Measurements from ENCODE around the gene TBCD. TPM values are rescaled to one million over a fixed set of nuclear protein-coding genes. Genes with fewer than 3 reads are reported as not detected.
A peak's percentile ranks its signal among the peaks of the same experiment; 100 is the strongest.

TBCD gene
- total RNA-seq, 1 donor from 2014 or later = 55.5 TPM

DNA sequence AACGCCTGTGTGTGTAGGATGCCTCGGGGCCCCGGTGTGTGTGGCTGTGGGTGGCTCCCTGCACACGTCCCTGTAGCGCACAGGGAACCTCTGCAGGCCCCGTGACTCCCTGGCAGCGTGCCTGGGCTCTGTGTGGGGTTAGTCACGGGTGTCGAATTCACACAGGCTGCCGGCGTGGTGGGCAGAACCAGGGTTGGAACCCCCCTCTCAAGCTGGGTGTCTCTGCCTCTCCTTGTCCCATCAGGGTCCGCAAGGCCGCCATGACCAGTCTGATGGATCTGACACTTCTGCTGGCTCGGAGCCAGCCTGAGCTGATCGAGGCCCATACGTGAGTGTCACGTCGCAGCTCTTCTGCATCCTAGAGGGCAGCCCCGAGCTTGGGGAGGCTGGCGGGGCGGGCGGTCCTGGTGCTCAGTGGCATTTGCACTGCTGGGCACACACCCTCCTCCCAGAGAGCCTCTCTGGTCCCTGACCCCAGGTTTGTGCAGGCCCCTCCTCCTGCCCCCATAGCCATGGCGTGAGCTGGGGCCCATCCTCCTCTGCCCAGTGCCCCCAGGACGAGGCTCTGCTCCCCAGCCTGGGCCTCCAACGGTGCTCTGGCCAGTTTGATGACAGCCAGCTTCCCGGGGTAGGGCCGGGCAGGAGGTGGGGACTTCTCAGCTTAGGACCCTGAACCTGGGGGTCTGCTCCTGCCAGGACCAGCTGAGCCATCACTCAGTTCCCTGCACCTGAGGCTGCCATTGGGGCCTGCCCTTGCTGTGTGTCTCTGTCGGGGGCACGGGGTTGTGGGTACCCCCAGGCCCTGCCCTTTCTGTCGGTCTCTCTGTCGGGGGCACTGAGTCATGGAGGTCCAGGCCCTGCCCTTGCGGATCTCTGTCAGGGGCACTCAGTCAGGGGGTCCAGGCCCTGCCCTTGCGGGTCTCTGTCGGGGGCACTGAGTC, 176.1 kb downstream of the TBCD start:
- ATAC-seq = no peak

DNA sequence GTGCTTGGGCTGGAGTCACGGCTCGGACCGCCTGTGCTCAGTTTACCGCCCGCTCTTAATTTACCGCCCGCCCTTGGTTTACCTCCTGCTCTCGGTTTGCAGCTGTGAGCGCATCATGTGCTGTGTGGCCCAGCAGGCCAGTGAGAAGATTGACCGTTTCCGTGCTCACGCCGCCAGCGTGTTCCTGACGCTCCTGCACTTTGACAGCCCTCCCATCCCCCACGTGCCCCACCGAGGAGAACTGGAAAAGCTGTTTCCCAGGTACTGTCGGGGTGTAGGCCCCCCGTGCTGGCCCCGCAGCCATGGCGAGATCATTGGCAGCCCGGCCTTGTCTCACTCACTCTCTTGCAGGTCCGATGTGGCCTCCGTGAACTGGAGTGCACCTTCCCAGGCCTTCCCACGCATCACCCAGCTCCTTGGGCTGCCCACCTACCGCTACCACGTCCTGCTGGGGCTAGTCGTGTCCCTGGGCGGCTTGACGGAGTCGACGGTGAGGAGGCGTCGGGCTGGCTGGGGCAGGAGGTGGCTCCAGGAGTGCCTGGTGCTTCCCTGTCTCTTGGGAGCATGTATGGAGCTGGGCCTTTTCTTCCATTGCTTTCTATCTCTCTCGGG, 177.3 kb downstream of the TBCD start:
- no peak for ATAC-seq

DNA sequence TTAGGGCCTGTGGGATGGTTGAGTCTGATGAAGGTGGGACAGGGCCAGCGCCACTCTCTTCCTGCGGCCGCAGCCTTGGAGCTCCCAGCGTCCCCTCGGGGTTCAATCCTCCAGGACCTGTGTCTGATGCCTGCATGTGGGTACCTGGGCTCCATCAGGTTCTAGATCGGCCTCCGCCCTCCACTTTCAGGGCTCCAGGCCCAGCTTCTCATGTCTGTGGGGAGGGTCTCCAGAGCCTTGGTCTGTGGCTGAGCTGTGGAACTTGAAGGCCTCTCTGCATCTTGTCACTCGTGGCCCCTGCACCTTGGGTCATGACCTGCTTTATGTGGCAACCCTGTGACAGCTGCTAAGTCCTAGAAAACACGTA, 177.8 kb downstream of the TBCD start:
- ATAC-seq = no peak

DNA sequence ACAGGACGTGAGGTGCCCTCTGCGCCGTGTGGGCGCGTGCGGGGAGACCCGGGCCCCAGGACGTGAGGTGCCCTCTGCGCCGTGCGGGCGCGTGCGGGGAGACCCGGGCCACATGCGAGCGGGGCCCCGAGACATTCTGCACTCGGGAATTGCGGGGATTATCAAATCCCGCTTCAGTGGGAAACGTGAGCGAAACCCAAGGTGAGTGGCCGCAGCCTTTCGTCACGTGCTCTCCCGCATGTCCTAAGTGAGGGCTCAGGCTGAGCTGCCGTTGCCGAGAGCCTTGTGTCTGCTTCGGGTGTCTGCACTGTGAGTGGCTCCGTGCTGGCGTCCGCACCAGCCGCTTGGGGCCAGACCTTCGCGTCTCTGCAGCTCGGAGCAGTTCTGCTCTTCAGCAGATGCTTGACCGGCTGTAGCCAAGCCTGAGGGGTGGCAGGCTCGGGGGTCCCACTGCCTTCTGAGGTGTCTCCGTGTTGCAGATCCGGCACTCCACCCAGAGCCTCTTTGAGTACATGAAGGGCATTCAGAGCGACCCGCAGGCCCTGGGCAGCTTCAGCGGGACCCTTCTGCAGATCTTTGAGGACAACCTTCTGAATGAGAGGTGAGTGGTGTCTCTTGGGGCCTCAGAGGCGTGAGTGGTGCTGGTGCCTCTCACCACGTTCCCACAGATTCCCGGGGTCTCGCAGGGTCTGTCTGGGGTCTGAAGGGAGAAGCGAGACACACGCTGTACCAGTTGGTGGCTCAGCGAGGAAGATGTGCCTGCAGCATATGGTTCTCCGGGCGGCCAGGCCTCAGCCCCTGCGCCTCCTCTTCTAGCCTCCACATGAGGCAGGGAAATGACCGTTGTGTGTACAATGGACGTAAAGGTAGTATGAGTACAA, 178.4 kb downstream of the TBCD start:
- no peak for ATAC-seq

DNA sequence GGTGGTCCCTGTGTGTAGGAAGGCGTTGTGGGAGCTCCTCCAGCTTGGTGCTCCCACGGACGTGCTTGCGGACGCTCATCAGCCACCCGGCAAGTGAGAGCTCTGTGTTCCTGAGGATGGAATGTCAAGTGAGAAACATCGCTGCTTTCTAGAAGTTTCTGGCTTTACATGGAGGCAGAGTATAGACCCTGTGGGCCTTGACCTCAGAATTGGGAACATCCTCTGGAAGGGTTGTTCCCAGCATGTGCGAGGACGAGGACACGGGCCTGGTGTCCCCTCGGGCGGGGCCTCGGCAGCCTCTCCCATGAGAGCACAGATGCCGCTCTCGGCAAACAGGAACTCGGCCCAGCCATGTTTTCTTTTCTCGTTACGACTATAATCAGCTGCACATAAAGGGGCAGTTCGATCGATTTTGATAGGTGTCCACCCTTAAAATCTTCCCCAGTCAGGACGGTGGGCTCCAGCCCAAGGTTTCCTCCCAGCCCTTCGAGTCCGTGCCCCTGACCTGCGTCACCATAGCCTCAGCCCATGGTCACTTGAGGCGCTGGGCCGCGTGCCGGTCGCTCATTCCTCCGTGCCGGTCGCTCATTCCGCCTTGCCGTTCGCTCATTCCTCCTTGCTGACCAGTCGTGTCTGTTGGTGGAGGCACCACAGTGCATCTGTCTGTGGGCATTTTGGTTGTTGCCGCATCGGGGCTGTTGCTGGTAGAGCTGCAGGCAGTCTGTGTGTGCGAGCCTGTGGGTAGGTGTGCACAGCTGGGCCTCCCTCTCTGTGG, 179.2 kb downstream of the TBCD start:
- no peak for ATAC-seq

DNA sequence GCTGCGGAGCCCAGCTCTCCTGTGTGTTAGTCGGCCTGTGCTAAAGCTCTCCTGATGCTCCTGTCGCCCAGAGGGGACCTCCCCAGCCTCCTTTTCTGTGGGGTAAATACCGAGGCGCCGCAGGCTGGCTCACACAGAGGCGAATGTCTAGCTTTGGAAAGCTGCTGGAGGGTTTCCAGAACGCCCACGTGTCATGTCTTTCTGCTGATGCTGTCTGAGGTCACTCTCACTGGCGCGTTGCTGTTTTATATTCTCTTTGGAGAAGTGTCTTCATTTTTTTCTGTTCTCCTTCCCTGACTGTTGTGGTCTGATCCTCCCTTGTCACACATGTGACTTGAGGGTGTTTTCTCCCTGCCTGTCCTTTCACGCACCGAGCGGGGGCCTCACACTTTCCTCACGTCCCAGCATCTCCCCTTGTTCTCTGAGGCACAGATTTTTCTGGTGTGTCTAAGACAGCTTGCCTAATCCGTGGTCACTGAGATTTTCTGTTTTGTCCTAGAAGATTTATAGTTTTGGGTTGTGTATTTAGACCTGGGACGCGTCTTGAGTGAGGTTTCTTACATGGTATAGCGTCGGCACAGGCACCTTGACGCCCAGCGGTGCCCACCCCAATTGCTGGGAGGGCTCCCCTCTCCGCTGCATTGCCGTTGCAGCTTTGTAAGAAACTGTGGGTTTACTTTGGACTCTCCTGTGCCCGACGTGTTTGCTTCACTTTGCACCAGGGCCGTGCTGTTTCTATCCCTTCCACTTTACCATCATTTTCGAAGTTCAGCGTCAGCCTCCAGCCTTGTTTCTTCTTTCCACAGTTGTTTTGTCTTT, 180.0 kb downstream of the TBCD start:
- ATAC-seq = peak; percentile 17

DNA sequence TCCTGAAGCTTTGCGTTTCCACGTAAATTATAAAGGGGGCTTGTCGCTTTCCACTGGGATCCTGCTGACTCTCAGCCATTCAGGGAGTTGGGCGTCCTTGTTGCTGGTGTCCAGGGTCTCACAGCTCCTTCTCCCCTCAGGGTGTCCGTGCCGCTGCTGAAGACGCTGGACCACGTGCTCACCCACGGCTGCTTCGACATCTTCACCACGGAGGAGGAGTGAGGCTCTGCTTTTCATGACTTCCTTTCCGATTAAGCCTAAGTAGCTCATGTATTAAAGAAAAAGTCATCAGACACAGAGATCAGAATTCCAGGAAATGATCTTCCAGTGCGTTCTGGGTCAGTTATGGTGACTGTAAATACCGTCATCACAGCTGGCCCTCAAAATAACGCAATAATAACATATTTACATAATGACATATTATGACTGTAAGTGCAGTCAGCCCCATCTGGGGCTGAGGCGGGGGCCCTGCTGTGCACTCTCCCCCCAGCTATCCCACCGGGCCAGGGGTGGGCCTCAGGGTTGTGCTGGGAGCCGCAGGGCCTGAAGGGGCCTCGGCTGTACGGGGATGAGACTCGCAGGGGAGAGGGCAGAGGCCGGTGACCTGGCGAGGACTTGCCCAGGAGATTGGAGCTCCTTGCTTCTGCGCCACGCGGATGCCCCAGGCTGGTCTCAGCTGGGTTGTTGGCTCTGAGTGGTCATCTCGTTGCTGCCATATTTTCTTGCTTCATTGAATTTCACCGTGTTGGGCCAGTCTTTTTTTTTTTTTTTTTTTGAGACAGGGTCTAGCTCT, 180.8 kb downstream of the TBCD start:
- ATAC-seq = peak; percentile 27

DNA sequence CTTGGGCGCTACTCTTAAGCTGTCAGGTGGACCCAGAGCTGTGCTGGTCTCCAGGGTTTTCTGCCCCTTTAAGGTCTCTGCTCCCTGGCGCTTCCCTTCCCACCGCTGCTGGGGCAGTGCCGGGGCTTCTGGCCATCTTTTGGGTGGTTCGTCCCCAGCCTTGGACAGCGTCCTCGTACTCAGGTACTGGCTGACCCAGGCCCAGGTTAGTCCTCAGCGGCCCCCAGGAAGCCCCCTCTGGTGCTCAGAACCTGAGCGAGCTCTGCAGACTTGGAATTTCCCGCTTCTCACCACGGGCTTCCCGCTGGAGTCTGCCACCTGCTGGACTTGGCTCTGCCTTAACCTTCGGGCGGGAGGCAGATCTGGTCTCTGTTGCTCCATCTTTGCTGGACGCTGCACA, 182.0 kb downstream of the TBCD start:
- ATAC-seq = no peak

DNA sequence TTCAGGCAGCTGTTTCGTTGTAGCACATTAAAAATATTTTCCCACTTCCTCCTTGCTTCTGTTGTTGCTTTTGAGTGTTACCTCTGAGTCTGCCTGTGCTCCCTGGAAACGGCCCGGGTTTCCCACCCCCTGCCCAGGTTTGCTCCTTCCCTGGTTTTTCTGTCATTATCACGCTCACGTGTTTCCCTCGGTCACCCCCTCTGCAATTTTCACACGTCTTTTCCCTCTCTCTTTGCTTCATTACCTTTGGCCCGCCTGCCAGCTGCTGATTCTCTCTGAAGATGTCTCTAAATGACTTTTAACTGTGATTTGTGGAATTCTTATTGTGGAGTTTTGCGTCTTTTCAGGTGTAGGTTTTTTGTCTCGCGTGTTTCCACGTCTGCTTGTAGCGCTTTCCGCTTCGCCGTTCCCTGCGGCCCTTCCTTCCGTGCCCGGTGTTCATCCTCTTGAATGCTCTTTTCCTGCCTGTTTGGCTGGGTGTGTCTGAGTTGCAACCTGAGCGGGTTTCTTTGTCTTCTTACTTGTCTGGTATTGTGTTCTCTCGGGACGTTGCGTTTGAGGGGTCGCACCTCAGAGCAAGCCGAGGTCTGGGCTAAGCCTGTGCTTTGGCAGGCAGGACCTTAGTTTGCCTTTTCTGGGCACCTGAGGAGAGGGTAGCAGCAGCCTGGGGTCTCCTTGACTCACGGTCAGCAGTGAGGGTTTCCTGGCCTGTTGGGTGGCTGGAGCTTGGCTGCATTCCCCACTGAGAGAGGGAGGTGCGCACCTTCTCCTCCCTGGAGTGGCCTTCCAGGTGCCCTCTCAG, 184.3 kb downstream of the TBCD start:
- ATAC-seq = no peak

DNA sequence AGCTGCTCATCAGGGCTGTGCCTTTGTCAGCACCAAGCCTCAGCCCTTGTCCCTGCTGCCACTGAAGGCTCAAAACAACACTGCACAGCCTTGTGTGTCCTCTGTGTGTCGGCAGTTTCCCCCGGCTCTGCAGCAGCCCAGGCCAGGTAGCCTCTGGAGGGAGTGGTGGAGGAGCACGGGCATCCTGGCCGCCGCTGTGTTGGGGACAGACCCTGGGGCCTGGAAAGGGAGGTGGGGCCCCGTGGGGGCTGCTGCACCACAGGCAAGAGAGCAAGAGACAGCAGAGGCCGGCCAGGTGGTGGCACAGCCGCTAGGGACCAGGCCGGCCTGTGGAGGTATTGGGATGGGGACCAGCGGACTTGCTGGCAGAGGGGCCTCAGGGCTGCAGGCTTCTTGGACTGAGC, 184.9 kb downstream of the TBCD start:
- no peak for ATAC-seq

DNA sequence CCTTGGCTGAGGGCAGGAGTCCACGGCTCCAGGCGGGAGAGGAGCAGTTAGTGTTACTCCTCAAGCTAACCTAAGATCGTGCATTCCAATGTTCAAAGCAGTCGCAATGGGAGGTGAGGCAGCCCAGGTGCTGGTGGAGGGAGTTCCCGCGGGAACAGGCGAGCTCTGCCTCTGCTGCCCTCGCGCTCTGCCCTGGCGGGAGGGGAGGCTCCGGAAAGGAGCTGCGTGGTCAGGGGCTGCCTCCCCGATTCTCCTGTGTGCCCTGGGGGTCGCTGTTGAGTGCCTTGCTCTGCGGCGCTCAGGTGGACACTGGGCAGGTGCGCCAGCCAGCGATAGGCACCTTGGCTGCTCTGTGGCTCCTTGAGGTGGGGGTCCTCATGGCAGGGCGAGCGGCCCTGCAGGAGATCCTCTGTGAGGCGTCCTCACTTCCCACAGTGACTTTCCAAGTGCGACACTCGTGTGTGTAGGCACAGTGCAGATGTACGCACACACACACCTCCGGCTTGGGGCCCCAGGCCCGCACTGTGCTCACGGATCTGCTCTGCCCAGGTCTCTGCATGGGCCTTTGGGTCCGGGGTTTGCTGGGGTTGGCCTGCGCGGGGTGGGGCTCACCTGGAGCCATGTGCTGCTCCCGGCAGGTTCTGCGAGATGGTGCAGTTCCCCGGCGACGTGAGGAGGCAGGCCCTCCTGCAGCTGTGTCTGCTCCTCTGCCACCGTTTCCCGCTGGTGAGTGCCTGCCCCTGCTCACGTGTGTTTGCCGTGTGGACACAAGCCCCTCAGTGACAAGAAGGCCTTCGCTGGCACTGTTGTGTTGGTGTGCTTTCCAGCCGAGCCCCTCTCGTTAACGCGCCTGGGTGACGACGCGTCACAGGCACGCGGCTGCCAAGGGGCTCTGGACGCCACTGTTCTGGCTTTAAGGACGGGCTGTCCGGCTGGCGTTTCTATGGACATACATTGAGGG, 185.8 kb downstream of the TBCD start:
- ATAC-seq = no peak

DNA sequence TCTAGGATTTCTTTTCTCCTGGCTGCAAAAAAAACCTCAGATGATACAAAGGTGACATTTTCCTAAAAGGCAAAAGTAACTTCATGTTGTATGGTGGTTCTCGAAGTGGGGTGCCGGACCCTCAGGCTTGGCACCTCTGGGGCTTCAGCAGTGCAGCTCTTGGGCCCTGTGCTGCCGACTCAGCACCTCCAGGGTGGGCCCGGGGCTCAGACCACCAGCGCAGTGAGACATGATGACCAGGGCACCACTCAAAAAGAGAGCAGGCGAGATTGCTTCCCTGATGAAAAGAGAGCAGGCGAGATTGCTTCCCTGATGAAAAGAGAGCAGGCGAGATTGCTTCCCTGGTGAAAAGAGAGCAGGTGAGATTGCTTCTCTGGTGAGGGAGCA, 186.6 kb downstream of the TBCD start:
- no peak for ATAC-seq

DNA sequence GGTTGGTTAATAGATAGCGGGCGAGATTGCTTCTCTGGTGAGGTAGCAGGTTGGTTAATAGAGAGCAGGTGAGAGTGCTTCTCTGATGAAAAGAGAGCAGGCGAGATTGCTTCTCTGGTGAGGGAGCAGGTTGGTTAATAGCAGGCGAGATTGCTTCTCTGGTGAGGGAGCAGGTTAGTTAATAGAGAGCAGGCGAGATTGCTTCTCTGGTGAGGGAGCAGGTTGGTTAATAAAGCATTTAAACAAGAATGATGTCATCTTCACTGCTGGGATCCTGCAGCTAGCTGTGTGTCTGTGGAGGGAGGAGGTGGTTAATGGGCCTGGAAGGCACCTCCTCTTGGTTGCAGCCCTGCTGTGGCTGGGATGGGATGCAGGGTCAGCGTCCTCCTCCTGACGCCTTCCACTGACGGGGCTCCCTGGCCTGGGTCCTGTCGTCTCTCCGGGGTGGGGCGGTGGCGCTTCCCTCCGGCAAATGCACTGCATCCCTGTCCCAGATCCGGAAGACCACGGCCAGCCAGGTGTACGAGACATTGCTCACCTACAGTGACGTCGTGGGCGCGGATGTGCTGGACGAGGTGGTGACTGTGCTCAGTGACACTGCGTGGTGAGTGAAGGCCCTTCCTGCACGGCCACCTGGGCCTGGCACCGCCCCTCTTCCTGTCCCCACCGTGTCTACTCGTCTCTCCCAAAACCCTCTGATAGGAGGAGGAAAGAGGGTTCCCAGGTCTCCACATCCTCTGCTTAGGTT, 187.2 kb downstream of the TBCD start:
- ATAC-seq = no peak

DNA sequence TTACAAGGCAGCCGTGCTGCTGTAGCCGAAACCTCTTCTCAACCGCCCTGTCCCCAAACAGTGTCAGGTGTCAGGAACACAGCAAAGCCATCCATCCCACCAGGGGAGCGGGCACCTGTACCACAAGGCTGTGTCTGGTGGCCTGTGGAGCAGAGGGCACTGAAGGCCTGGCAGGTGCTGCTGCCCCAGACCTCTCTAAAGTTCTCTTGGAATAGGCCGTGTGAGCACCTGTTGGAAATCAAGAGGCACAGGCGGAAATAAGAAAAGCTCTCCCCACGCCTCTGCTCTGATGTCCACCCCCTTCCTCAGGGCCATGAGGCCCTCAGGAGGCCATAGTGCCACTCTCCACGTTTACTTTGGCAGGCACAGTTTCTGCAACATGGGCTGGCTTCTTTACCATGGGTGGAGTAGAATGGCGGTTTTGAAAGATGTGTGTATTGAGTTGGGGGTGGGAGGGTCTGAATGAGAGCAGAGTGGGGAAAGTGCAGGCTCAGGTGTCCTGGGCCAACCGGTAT, 187.8 kb downstream of the TBCD start:
- ATAC-seq = no peak

DNA sequence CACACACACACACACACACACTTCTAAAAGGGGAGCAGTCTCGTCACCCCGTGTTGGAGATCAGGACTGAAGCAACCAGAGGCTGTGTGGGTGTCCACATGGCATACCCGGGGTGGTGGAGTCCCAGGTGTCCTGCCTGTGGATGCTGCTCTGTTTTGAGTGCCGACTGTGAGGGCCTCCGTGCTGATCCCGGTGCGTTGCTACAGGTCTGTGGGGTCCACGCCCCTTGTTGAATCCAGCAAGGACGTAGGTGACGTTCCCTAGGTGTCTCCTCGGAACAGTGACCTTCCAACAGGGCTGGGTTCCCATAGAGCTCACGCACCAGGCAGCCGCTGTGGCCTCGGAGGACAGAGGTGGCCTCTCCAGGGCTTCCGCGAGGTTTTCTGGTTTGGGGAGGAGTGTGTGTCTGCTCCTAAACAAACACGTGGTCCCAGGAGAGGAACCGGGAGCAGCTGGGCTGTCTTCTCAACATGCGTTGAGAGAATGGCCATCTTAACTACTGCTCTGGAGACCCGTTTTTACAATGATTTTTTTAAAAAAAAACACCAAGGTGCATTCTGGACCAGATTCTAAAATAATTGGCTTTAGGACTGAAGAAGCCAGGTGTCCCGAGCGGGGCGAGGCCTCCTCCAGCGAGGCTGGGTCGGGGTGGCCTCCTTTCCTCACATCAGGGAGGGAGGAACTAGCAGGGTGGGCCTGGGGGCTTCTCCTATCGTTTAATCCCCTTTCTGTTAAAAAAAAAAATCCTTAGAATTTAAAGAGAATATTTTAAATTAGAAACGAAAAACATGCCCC, 188.6 kb downstream of the TBCD start:
- no peak for ATAC-seq

Measured in esophagus mucosa (tissue), 1 donor.